Esophagus (tissue), 2 donors: Measurements from ENCODE around the gene RAB11FIP3. TPM values are rescaled to one million over a fixed set of nuclear protein-coding genes. Genes with fewer than 3 reads are reported as not detected.

Experiments
- H3K27ac ChIP-seq, 2 donors: one replicate each; pipeline ENCODE4 v1.5.1; 2013; ENCODE audit warnings: low read depth in 2 of 2, mild to moderate bottlenecking in 2 of 2, inconsistent platforms in 1 of 2, low read length in 1 of 2, moderate library complexity in 1 of 2
- H3K27me3 ChIP-seq, 2 donors: one replicate each; pipeline ENCODE4 v1.6.1; 2013; ENCODE audit warnings: low read length in 2 of 2, control low read depth in 1 of 2, mild to moderate bottlenecking in 1 of 2; ENCODE audit not compliant: insufficient read depth in 2 of 2, control insufficient read depth in 1 of 2
- H3K36me3 ChIP-seq, 2 donors: one replicate each; pipeline ENCODE4 v1.6.1; 2013; ENCODE audit warnings: low read length in 1 of 2; ENCODE audit not compliant: control insufficient read depth in 2 of 2, insufficient read depth in 2 of 2
- H3K4me1 ChIP-seq, 2 donors: one replicate each; pipeline ENCODE4 v1.6.1; 2013; ENCODE audit warnings: low read length in 1 of 2; ENCODE audit not compliant: control insufficient read depth in 2 of 2, insufficient read depth in 2 of 2
- H3K4me3 ChIP-seq, 2 donors: one replicate each; pipeline ENCODE4 v1.5.1; 2013; ENCODE audit warnings: low read length in 2 of 2, mild to moderate bottlenecking in 2 of 2, low read depth in 1 of 2, moderate library complexity in 1 of 2
- H3K9me3 ChIP-seq, 2 donors: one replicate each; pipeline ENCODE4 v1.6.1; 2013; ENCODE audit warnings: mild to moderate bottlenecking in 2 of 2, low read depth in 1 of 2, low read length in 1 of 2, moderate library complexity in 1 of 2; ENCODE audit not compliant: control insufficient read depth in 2 of 2, insufficient read depth in 1 of 2
- WGBS, 2 donors: extraction: QIAGEN DNeasy Blood & Tissue Kit; methylation state at CpG; one replicate each; pipeline ENCODE4 v1.1.7; 2013; 5-methylcytosine and 5-hydroxymethylcytosine counted together
- polyA plus RNA-seq, 2 donors: library from polyadenylated mRNA; stranded (reverse); fragments of 200-250 nt; gene quantifications; one replicate each; pipeline ENCODE4 v1.2.3, GENCODE V29; 2013
- donor health status: healthy with polysubstance abuse.
- donor health status: Bipolar disorder and iron deficiency.

RAB11FIP3 gene
- polyA plus RNA-seq, 2 donors = 9.1 to 10.6 TPM

DNA sequence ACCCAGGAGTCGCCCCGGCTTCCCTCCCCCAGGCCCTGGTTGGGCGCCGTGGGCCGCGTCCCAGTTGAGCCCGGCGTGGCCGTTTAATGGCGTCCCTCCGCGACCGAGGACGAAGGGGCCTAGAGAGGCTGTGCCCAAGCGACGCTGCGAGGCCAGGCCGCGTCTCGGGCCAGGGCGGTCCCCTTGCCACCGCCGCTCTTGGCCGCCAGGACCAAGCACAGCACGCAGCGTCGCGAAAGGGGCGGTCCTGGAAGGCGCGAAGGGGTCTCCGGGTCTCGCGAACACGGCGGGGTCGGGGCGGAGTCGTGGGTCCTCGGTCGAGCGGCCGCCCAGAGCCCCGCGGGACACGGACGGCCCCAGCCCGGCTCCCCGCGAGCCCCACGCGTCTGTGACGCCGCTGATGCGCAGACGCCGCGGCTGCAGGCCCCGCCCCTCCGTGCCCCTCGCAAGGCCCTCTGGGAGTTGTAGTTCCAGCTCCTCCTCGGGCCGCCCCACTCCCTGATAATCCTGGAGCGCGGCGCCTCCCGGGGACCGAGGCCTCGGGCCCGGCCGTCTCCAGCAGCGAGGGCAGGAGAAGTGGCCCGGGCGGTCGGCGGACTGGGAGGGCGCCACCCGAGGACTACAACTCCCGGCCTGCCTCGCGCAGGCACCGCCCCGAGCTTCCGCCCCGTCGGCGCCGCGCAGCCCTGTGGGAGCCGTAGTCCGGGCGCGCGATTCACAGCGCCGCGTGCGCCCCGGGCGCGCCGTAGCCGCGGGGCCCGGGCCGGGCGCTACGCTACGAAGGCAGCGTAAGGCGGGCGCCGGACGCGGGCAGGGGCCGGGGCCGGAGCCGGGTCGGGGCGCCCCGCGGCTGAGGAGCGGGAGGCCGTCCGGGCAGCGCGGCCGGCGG, 101.8 kb downstream of the RAB11FIP3 start, which contains the start of gene CAPN15:
Gene CAPN15 (plus strand): TSS at position 698 of the 889 bp plus-strand sequence. CDS start 19,127 bp downstream, outside the sequence.
- WGBS, 2 donors = 0% methylated on average over 77 to 129 of the region's 129 CpGs
- Histone ChIP-seq H3K27me3 (no peaks in the 10 kb centered on the region), H3K36me3 (no peaks in the 10 kb centered on the region)

DNA sequence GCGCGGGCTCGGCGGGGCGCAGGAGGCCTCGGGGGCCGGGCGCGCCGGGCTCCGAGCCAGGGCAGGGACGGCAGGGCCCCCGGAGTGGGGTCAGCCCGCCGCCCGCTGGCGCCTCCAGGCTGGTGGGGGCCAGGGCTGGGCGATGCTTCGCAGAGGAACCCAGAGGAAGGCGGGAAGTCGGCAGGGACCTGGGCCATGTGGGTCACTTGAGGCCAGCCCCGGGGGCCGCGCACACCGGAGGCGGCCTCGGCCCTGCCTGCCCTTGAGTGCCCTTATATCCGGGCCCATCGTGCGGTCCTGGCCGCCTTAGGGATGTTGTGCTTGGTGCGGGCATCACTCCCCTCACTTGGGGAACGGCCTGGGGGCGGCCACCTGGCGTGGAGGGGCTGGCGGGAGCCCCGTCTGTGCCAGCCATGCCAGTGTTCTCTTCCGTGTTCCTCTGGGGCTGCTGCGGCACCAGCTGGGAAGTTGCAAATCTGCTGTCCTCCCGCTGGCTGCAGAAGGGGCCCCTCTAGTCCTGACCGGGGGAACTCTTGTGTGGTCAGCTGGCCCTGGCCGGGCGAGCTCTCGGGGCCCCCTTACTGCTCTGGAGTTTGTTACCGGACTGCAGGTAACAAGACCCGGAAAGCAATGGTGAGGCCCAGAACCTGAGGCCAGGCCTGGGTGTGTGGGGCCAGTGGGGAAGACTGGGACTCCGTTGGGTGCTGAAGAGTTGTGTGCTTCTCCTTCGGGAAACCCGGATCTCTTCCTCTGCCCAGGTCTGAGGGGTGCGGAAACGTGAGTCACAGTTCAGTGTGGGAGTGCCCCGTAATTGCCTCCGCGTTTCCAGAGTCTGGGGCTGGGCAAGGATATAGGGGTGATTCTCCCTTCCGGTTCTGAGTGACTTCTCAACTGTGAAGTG, 102.9 kb downstream of the RAB11FIP3 start:
- 1 to 3% methylated on average over 44 to 55 of the region's 55 CpGs for WGBS, 2 donors
- peak overlapping the region; percentile 75 to 84 for H3K4me3 ChIP-seq
- no peaks in the 10 kb centered on the region for H3K27me3 ChIP-seq
- H3K27ac ChIP-seq = peak overlapping the region; percentile 96 to 99
- H3K36me3 ChIP-seq = peaks cover 0 to 2% of the 10 kb centered on the region in 2 donors
- no peaks in the 10 kb centered on the region for H3K9me3 ChIP-seq
- H3K4me1 ChIP-seq = peaks cover 21 to 45% of the 10 kb centered on the region in 2 donors

More for the DNA sequence above, 101.8 kb downstream of the RAB11FIP3 start, which contains the start of gene CAPN15:
- H3K9me3 ChIP-seq = no peaks in the 10 kb centered on the region
- H3K27ac ChIP-seq = peak within 1 kb of the TSS; percentile 96 to 99
- peaks cover 21 to 45% of the 10 kb centered on the region in 2 donors for H3K4me1 ChIP-seq
- peak within 1 kb of the TSS; percentile 75 to 93 for H3K4me3 ChIP-seq

DNA sequence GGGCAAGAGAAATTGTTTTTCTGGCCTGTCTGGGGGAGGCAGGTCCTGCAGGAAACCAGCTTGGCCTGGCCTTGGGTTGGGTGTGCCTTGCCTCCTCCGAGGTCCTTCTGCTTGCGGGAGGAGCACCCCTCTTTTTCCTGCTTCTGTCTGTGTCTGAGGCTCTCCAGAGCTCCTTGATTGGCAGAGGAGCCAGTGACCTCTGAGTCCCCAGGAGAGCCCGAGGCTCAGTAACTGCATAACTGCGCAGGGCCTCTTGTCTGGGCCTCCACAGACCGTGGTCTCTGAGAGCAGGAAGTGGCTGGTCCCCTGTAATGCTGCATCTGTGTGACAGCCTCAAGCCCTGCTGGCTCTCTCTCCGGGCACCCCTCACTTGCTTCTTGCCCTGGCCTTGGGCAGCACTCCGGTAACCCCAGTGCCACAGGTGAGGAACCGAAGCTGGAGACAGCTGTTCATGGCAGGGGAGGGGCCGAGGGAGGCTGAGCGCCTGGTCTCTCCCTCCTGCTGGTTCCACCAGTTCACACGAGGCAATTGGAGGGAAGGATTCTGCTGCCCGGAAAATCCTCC, 103.6 kb downstream of the RAB11FIP3 start:
- H3K27me3 ChIP-seq = no peaks in the 10 kb centered on the region
- peaks cover 21 to 46% of the 10 kb centered on the region in 2 donors for H3K4me1 ChIP-seq
- H3K4me3 ChIP-seq = peak overlapping the region; percentile 75 to 84
- H3K27ac ChIP-seq = peak overlapping the region; percentile 96 to 99
- H3K9me3 ChIP-seq = no peaks in the 10 kb centered on the region
- H3K36me3 ChIP-seq = peaks cover 0 to 3% of the 10 kb centered on the region in 2 donors
- WGBS, 2 donors = 34 to 42% methylated on average over 12 of the region's 12 CpGs

DNA sequence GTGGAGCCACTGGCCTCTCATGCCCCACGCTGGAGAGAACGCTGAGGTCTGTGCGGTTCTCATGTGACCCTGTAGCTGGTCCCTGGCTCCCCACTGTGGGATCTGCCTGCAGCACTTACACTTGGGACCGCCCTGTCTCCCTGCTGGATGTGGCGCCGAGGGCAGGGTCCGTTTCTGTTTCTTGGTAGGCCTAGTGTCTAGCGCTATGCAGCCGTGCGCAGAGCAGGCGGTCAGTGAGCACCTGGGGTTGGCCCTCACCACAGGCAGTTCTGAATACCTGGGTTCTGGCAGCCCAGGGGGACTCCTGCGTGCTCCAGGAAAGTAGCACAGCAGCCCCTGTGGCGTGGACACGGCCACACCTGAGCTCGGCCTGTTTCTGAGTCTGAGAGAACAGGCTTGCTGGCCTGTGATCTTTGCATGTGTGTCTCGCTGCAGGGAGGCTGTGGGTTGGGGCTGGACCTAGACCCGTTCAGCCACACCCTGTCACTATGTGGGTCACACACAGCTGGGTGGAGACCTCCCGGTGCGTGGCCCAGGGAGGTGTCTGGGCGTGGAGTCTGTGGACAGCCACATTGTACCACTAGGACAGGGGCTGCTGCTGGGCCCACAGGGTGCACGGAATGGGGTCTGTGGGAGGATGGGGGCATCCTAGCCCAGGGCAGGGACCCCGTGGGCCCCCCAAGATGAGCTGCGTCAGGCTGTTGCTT, 104.8 kb downstream of the RAB11FIP3 start:
- peak overlapping the region in 1 of 2 donors; percentile 30 for H3K27ac ChIP-seq
- peaks cover 0 to 5% of the 10 kb centered on the region in 2 donors for H3K36me3 ChIP-seq
- WGBS, 2 donors = 76 to 86% methylated on average over 23 of the region's 23 CpGs
- no peaks in the 10 kb centered on the region for H3K9me3 ChIP-seq
- peak overlapping the region in 1 of 2 donors; percentile 75 for H3K4me3 ChIP-seq
- no peaks in the 10 kb centered on the region for H3K27me3 ChIP-seq
- H3K4me1 ChIP-seq = peaks cover 21 to 48% of the 10 kb centered on the region in 2 donors

DNA sequence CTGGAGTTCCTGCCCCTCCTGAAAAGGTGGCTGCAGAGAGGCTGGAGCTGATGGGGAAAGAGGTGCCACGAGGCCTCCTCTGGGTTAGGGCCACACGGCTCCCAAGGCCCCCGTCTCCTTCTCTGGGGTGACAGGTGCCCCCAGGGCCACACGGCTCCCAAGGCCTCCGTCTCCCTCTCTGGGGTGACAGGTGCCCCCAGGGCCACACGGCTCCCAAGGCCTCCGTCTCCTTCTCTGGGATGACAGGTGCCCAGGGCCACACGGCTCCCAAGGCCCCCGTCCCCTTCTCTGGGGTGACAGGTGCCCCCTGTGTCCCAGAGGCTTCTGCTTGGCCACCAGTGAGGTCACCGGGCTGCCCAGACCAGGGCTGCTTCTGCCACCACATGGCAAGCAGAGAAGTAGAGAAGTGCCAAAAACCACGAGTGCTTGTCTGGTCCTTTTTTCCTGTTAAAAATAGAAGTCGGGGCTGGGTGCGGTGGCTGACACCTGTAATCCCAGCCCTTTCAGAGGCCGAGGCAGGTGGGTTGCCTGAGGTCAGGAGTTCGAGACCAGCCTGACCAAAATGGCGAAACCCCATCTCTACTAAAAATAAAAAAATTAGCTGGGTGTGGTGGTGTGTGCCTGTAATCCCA, 106.2 kb downstream of the RAB11FIP3 start:
- Histone ChIP-seq H3K4me1 (peaks cover 17 to 44% of the 10 kb centered on the region in 2 donors), H3K9me3 (no peaks in the 10 kb centered on the region), H3K4me3 (no peak overlapping the region), H3K27me3 (no peaks in the 10 kb centered on the region), H3K36me3 (peaks cover 0 to 12% of the 10 kb centered on the region in 2 donors), H3K27ac (no peak overlapping the region)
- 86 to 90% methylated on average over 15 to 16 of the region's 16 CpGs for WGBS, 2 donors

DNA sequence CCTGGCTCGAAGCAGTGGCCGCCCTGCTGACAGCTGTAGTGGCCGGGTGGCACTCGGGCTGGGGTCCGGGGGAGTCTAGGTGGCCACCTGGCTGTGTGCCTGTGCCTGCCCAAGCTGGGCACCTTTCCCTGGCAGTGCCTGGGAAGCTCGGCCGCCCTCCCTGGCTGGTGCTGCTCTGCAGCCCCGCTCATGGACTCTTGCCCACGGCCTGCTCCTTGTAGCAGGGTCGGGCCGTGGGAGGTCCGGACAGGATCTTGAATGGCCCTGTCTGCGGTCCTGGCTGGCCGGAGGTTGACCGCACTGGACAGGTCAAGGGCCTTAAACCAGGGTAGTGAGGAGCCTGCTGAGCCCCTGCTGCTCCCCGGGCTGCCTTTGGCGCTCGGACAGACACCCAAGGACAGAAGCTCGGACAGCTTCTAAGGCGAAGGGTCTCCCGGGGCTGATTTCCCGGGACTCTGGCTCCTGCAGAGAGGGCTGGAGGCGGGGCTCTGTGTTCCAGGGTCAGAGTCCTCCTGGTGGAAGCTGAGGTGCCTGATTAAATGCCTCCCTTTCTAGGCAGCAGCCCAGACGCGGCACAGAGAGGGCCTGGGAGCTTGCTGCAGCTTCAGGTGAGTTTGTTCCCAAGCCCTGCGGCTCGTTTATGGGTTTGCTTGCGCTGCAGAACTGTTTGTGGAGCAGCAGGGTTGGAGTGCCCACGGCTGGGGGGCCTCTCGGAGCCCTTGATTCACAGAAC, 108.1 kb downstream of the RAB11FIP3 start:
- 72 to 86% methylated on average over 30 of the region's 30 CpGs for WGBS, 2 donors
- peaks cover 17 to 48% of the 10 kb centered on the region in 2 donors for H3K4me1 ChIP-seq
- H3K36me3 ChIP-seq = peaks cover 0 to 25% of the 10 kb centered on the region in 2 donors
- H3K27ac ChIP-seq = no peak overlapping the region
- H3K4me3 ChIP-seq = no peak overlapping the region
- H3K9me3 ChIP-seq = no peaks in the 10 kb centered on the region
- H3K27me3 ChIP-seq = no peaks in the 10 kb centered on the region

DNA sequence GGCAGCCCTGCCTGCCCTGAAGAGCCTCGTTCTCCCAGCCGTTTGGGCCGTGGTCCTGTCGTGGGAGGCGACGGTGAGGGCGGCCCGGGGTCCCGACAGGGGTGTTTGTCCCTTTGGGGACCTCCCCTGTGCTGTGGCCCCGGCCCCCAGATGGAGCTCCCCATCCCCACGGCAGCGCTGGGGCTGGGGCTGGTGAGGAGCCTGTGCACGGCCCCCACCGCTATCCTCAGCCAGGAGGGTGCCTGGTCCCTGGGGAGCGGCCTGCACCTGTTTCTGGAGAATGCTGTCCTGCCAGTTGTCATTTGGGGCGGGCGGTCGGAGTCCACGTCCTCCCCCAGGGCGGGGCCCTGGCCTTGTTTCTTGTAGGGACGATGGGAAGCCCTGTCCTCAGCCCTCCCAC, 108.7 kb downstream of the RAB11FIP3 start:
- H3K27me3 ChIP-seq = no peaks in the 10 kb centered on the region
- H3K27ac ChIP-seq = peak overlapping the region in 1 of 2 donors; percentile 26
- no peak overlapping the region for H3K4me3 ChIP-seq
- H3K9me3 ChIP-seq = no peaks in the 10 kb centered on the region
- WGBS, 2 donors = 64 to 78% methylated on average over 21 of the region's 21 CpGs
- H3K36me3 ChIP-seq = peaks cover 0 to 27% of the 10 kb centered on the region in 2 donors
- peaks cover 16 to 42% of the 10 kb centered on the region in 2 donors for H3K4me1 ChIP-seq

DNA sequence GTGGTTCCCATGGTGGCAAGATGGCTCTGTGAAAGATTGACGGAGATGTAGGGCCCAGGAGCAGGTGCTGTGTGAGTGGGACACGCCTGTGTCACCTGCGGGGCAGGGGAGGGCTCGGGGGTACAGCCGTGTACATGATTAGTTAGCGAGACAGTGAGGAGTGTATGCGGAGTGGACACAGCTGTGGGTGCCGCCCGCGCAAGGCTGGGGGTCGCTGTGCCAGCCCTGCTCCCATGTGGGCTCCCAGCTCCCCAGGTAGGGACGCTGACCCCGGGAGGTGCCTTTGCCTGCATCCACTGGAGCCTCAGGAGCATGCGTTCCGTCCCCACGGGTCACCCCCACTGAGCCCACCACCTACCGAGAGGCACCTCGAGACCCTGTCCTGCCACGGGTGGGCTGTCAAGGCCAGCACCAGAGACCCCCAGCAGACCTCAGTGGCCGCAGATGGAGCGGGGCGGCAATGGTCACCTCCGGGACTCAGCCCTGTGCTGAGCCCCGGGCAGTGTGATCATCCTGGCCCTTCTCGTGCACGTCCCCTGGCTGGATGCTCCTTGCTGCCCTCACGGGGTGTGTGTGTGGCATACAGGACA, 109.5 kb downstream of the RAB11FIP3 start:
- Histone ChIP-seq H3K9me3 (no peaks in the 10 kb centered on the region), H3K27me3 (no peaks in the 10 kb centered on the region), H3K36me3 (peaks cover 0 to 31% of the 10 kb centered on the region in 2 donors), H3K27ac (peak overlapping the region; percentile 32 to 62), H3K4me1 (peaks cover 8 to 34% of the 10 kb centered on the region in 2 donors), H3K4me3 (no peak overlapping the region)
- 82 to 90% methylated on average over 27 of the region's 27 CpGs for WGBS, 2 donors
